Measurements from ENCODE around the gene UBE2O. TPM values are rescaled to one million over a fixed set of nuclear protein-coding genes. Genes with fewer than 3 reads are reported as not detected.

Gene UBE2O
- total and polyA plus RNA-seq, 2 donors (not counting 3 experiments of a cell fraction or from before 2014, with no cell fraction given): 13.9 to 34.1 TPM

- Histone ChIP-seq H3K4me2 (ENCODE audit: insufficient read depth, low read length) (peak overlapping the region; percentile 12), H3K9me3 (replicated peaks; ENCODE audit: control insufficient read depth, insufficient read depth, low read length) (no peaks in the 10 kb centered on the region), H3K27ac (ENCODE audit: insufficient read depth, low read depth, low read length) (no peak overlapping the region), H2AFZ (ENCODE audit: low read depth, low read length) (no peak overlapping the region), H3K4me1 (ENCODE audit: control insufficient read depth, extremely low read depth, insufficient read depth, low read length) (peaks cover 22% of the 10 kb centered on the region), H4K20me1 (replicated peaks; ENCODE audit: control insufficient read depth, extremely low read depth, insufficient read depth, low read length) (no peaks in the 10 kb centered on the region), H3K36me3 (ENCODE audit: control insufficient read depth in 2 of 2, extremely low read depth in 1 of 2, insufficient read depth in 2 of 2, low read length in 2 of 2) (no peaks in the 10 kb centered on the region), H3K4me3 (replicated peaks in 1 of 3; ENCODE audit: insufficient read depth in 1 of 3, low read depth in 1 of 3, low read length in 3 of 3) (no peak overlapping the region), H3K9ac (replicated peaks; ENCODE audit: extremely low read depth, insufficient read depth, low read length) (no peak overlapping the region), H3K9me1 (replicated peaks; ENCODE audit: control insufficient read depth, extremely low read depth, insufficient read depth, low read length) (no peaks in the 10 kb centered on the region), H3K27me3 (ENCODE audit: control insufficient read depth in 2 of 2, insufficient read depth in 2 of 2, low read length in 2 of 2) (no peaks in the 10 kb centered on the region), H3K79me2 (ENCODE audit: control insufficient read depth, insufficient read depth, low read length) (peaks cover 21% of the 10 kb centered on the region)
- intact Hi-C loops (cut with micrococcal nuclease) (no loop called here), dilution Hi-C loops (cut with MboI; ENCODE audit: extremely low pct_ligation_motif_present, low sequenced_read_pairs) (loop anchor here (25.0 kb wide), 1 partner anchor 215 kb away; no protein-coding TSS in a partner anchor)
- ChIA-PET CTCF (interaction anchor here (1.0 to 3.4 kb wide), 10 partner anchors 10 to 245 kb away, joined by 3 to 25 read pairs (median 8); no protein-coding TSS in a partner anchor), POLR2A (interaction anchor here (0.5 kb wide), 1 partner anchor 45 kb away, joined by 3 read pairs; no protein-coding TSS in a partner anchor)
- no peak for FAIRE-seq
- no peak for TF ChIP-seq FOS (IDR thresholded peaks at IDR 0.05; ENCODE audit: borderline replicate concordance, insufficient read depth, low read length)
- TF ChIP-seq JUN (IDR thresholded peaks at IDR 0.05; ENCODE audit: borderline replicate concordance, insufficient read depth, insufficient read length, low read depth): no peak
- no peak for TF ChIP-seq MYC (IDR thresholded peaks at IDR 0.05; ENCODE audit: low read depth, low read length)
- no peak for TF ChIP-seq POLR2AphosphoS5 (IDR thresholded peaks at IDR 0.05; ENCODE audit: insufficient read depth, low read depth, low read length)
- no peak for TF ChIP-seq MAX (IDR thresholded peaks at IDR 0.05; ENCODE audit: insufficient read depth, insufficient read length)
- TF ChIP-seq CTCF (IDR thresholded peaks at IDR 0.05; ENCODE audit: extremely low read depth in 1 of 2, insufficient read depth in 1 of 2, low read depth in 1 of 2, low read length in 2 of 2): no peak
- TF ChIP-seq POLR2A (IDR thresholded peaks at IDR 0.05; ENCODE audit: low read depth, low read length): no peak
- no peak for TF ChIP-seq EZH2 (IDR thresholded peaks at IDR 0.05; ENCODE audit: borderline replicate concordance, low read depth, low read length, severe bottlenecking)
- no peak for TF ChIP-seq GATA2 (IDR thresholded peaks at IDR 0.05; ENCODE audit: insufficient read depth, insufficient read length, low read depth, low read length)
- DNase-seq (ENCODE audit: low read depth, low spot score): peak; percentile 7
- no TSS peak for BruUV-seq (replicated peaks)
These were observed 26.1 kb downstream of the UBE2O start for GRCh38 chr17:76426853-76427252.
